GM12801 (cell line): ENCODE data around the gene TENM4.

ENCODE experiments used
- TF ChIP-seq, protein P1 (sequence below): IDR thresholded peaks from one replicate; pipeline ENCODE4 v1.5.1; 2011; ENCODE audit warnings: control low read depth; ENCODE audit not compliant: insufficient read length; ENCODE audit errors: extremely low read depth

Gene TENM4

DNA sequence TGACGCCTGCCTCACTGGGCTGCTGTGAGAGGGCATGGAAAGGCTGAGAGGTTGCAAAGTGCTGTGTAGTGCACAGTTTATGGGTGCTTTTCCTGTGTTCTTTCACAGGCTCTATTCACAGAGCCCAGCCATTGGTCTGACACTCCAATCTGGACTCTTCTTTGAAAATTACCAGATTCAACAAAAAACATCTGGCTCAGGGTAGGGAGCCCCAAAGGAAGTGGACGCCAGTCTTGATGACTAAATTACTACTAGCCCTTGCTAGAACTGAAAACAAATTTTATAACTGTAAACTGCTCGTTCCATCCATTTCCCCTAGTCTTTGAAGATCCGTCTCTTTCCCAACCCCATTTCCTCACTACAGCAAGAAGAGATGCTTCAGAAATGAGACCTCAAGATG is 178.6 kb downstream of the TENM4 start:
- TF ChIP-seq, protein P1, sequence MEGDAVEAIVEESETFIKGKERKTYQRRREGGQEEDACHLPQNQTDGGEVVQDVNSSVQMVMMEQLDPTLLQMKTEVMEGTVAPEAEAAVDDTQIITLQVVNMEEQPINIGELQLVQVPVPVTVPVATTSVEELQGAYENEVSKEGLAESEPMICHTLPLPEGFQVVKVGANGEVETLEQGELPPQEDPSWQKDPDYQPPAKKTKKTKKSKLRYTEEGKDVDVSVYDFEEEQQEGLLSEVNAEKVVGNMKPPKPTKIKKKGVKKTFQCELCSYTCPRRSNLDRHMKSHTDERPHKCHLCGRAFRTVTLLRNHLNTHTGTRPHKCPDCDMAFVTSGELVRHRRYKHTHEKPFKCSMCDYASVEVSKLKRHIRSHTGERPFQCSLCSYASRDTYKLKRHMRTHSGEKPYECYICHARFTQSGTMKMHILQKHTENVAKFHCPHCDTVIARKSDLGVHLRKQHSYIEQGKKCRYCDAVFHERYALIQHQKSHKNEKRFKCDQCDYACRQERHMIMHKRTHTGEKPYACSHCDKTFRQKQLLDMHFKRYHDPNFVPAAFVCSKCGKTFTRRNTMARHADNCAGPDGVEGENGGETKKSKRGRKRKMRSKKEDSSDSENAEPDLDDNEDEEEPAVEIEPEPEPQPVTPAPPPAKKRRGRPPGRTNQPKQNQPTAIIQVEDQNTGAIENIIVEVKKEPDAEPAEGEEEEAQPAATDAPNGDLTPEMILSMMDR = no peak

DNA sequence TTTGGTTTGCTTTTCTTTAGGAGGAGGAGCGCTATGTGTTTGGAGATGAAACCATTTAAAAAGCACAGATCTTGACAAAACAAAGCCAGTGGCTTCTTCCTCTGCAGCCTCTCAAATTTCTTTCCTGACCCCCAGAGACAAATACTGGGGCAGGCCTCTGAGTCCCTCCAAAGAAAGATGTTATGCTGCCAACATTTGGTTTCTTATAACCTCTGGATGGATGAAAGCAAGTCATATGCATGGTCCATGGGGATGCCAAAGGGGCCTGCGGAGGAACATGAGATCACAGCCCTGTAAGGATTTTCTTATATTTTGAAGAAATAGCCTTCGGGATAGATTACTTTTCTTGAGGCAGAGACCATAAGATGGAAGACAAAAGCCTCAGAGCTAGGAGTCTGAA is 179.1 kb downstream of the TENM4 start:
- TF ChIP-seq, protein P1 = no peak

GRCh38 chr11:79259800-79260199 is 181.0 kb downstream of the TENM4 start:
- TF ChIP-seq, protein P1 = no peak

DNA sequence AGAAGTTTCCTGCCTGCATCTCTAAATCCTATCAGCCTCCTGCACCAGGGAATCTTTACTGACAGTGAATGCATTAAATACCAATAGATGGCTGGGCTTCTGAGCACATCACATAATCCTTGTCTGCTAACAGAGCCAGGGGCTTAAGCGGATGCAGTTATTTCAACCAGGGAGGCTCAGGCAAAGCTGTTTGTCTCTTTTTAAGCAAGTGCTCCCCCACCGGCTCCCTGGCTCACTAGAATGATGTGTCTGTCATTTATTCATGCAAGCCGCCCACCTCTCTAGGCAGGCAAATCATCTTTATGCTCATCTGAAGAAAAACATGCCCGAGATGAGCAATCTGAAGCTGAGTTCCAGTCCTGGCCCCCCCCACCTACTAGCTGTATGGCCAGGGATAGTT is 182.3 kb downstream of the TENM4 start:
- TF ChIP-seq, protein P1 = no peak

DNA sequence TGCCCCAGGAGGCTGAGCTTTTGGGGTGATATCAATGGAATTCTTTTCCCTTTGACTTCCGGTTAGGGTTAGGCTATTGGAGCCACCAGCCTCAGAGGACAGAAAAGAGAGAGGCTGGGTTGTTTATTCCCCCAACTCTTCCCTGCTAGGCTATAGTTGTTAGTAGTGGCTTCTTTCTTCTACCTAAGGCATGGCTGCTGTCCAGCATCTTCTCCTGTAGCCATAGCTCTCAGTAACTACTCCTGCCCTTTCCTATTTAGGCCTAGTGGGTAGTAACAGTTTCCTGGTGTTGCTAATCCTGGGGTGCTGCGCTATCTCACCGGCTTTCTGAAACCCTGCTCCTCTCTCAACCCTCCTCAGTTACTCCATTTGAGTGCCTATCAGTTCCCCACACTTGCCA is 184.9 kb downstream of the TENM4 start:
- TF ChIP-seq, protein P1 = no peak

GRCh38 chr11:79253280-79253679 is 187.6 kb downstream of the TENM4 start:
- TF ChIP-seq, protein P1 = no peak

- TF ChIP-seq, protein P1 = no peak
Measured at GRCh38 chr11:79249295-79249993, 191.4 kb downstream of the TENM4 start.
